ENCODE results near the gene AOPEP. TPM values are rescaled to one million over a fixed set of nuclear protein-coding genes. Genes with fewer than 3 reads are reported as not detected.

The AOPEP gene
- total RNA-seq, 1 donor from 2014 or later, result 180 TPM

- intact Hi-C loops (cut with DNase I), result no loop called here
- DNase-seq (ENCODE audit: missing footprints) (no peak), ATAC-seq (no peak)
Observed at GRCh38 chr9:95060234-95060633, 333.7 kb downstream of the AOPEP start.

GRCh38 chr9:95060916-95061315 is 334.4 kb downstream of the AOPEP start:
- no peak for DNase-seq (ENCODE audit: missing footprints)
- ATAC-seq, result no peak
- intact Hi-C loops (cut with DNase I), result no loop called here

- intact Hi-C loops (cut with DNase I), result no loop called here
- ATAC-seq (peak; percentile 10), DNase-seq (ENCODE audit: missing footprints) (no peak)
Observed at GRCh38 chr9:95061916-95062595, 335.6 kb downstream of the AOPEP start.

GRCh38 chr9:95062596-95063065 is 336.1 kb downstream of the AOPEP start:
- intact Hi-C loops (cut with DNase I), result no loop called here
- ATAC-seq, result peak; percentile 24
- no peak for DNase-seq (ENCODE audit: missing footprints)

GRCh38 chr9:95063300-95063699 is 336.8 kb downstream of the AOPEP start:
- ATAC-seq (no peak), DNase-seq (ENCODE audit: missing footprints) (no peak)
- intact Hi-C loops (cut with DNase I), result no loop called here

- peak; percentile 35 for ATAC-seq
- intact Hi-C loops (cut with DNase I), result no loop called here
- DNase-seq (ENCODE audit: missing footprints), result no peak
Observed at GRCh38 chr9:95065224-95065623, 338.7 kb downstream of the AOPEP start.

- no peak for DNase-seq (ENCODE audit: missing footprints)
- no peak for ATAC-seq
- intact Hi-C loops (cut with DNase I), result no loop called here
Observed at GRCh38 chr9:95067057-95067456, 340.6 kb downstream of the AOPEP start.

- intact Hi-C loops (cut with DNase I), result no loop called here
- DNase-seq (ENCODE audit: missing footprints) (no peak), ATAC-seq (no peak)
Observed at GRCh38 chr9:95067897-95068296, 341.4 kb downstream of the AOPEP start.

GRCh38 chr9:95070549-95071021 is 344.1 kb downstream of the AOPEP start:
- intact Hi-C loops (cut with DNase I), result no loop called here
- DNase-seq (ENCODE audit: missing footprints), result no peak
- peak; percentile 71 for ATAC-seq

- ATAC-seq, result no peak
- no peak for DNase-seq (ENCODE audit: missing footprints)
- intact Hi-C loops (cut with DNase I), result no loop called here
Observed at GRCh38 chr9:95071450-95071849, 345.0 kb downstream of the AOPEP start.

- intact Hi-C loops (cut with DNase I), result no loop called here
- ATAC-seq (no peak), DNase-seq (ENCODE audit: missing footprints) (no peak)
Observed at GRCh38 chr9:95071925-95072324, 345.4 kb downstream of the AOPEP start.

- DNase-seq (ENCODE audit: missing footprints) (no peak), ATAC-seq (peak; percentile 21)
- intact Hi-C loops (cut with DNase I), result no loop called here
Observed at GRCh38 chr9:95073042-95073607, 346.6 kb downstream of the AOPEP start.

GRCh38 chr9:95073918-95074317 is 347.4 kb downstream of the AOPEP start:
- DNase-seq (ENCODE audit: missing footprints) (no peak), ATAC-seq (no peak)
- intact Hi-C loops (cut with DNase I), result no loop called here

GRCh38 chr9:95074632-95075031 is 348.1 kb downstream of the AOPEP start:
- intact Hi-C loops (cut with DNase I), result no loop called here
- no peak for DNase-seq (ENCODE audit: missing footprints)
- ATAC-seq, result no peak

- DNase-seq (ENCODE audit: missing footprints) (no peak), ATAC-seq (no peak)
- intact Hi-C loops (cut with DNase I), result no loop called here
Observed at GRCh38 chr9:95075700-95076099, 349.2 kb downstream of the AOPEP start.

- intact Hi-C loops (cut with DNase I), result no loop called here
- DNase-seq (ENCODE audit: missing footprints) (no peak), ATAC-seq (no peak)
Observed at GRCh38 chr9:95076696-95077052, 350.2 kb downstream of the AOPEP start.

GRCh38 chr9:95077053-95077765 is 350.7 kb downstream of the AOPEP start:
- DNase-seq (ENCODE audit: missing footprints) (no peak), ATAC-seq (peak; percentile 23)
- intact Hi-C loops (cut with DNase I), result no loop called here

- intact Hi-C loops (cut with DNase I), result no loop called here
- ATAC-seq (no peak), DNase-seq (ENCODE audit: missing footprints) (no peak)
Observed at GRCh38 chr9:95077766-95078370, 351.4 kb downstream of the AOPEP start.

- DNase-seq (ENCODE audit: missing footprints) (no peak), ATAC-seq (no peak)
- intact Hi-C loops (cut with DNase I), result no loop called here
Observed at GRCh38 chr9:95078511-95078910, 352.0 kb downstream of the AOPEP start.

GRCh38 chr9:95078939-95079338 is 352.4 kb downstream of the AOPEP start:
- DNase-seq (ENCODE audit: missing footprints) (no peak), ATAC-seq (peak; percentile 58)
- intact Hi-C loops (cut with DNase I), result no loop called here

Data from Right ventricle myocardium inferior (tissue), 1 donor.